Neuronal stem cell (in vitro differentiated cells): Measurements from ENCODE around the gene EPHA4.

ENCODE experiments used
- DNase-seq: peaks from one replicate; pipeline ENCODE4 v3.0.0-alpha.2; 2013; ENCODE audit warnings: low spot score
- H2AFZ ChIP-seq: one replicate; pipeline ENCODE4 v1.6.1; 2013; ENCODE audit warnings: mild to moderate bottlenecking, low read length, inconsistent platforms
- H2AK5ac ChIP-seq: 2 replicates; pipeline ENCODE4 v1.6.1; 2013; ENCODE audit warnings: low read depth, mild to moderate bottlenecking, inconsistent platforms, low read length, moderate library complexity, mixed read lengths
- H2BK120ac ChIP-seq: 2 replicates; pipeline ENCODE4 v1.6.1; 2013; ENCODE audit warnings: low read depth, mild to moderate bottlenecking, inconsistent platforms, low read length, moderate library complexity, mixed read lengths
- H2BK12ac ChIP-seq: one replicate; pipeline ENCODE4 v1.6.1; 2013; ENCODE audit warnings: low read length, inconsistent platforms
- H2BK15ac ChIP-seq: 2 replicates; pipeline ENCODE4 v1.6.1; 2013; ENCODE audit warnings: mild to moderate bottlenecking, low read length, inconsistent platforms, mixed read lengths
- H2BK5ac ChIP-seq: one replicate; pipeline ENCODE4 v1.6.1; 2013; ENCODE audit warnings: inconsistent platforms, mild to moderate bottlenecking, low read length, moderate library complexity
- H3K14ac ChIP-seq: one replicate; pipeline ENCODE4 v1.6.1; 2013; ENCODE audit warnings: low read length, inconsistent platforms
- H3K18ac ChIP-seq: 2 replicates; pipeline ENCODE4 v1.6.1; 2013; ENCODE audit warnings: low read length, inconsistent platforms
- H3K23ac ChIP-seq: 2 replicates; pipeline ENCODE4 v1.6.1; 2013; ENCODE audit warnings: low read depth, mild to moderate bottlenecking, mixed read lengths, low read length, inconsistent platforms; ENCODE audit not compliant: poor library complexity
- H3K27ac ChIP-seq: replicated peaks from 3 replicates; pipeline ENCODE4 v1.5.1; 2013; ENCODE audit warnings: low read length, inconsistent platforms
- H3K27me3 ChIP-seq, 3 experiments: 2 replicates each; pipeline ENCODE4 v1.6.1; 2013; ENCODE audit warnings: low read length in 3 of 3, mild to moderate bottlenecking in 2 of 3, inconsistent platforms in 1 of 3, low read depth in 1 of 3, mixed read lengths in 1 of 3, moderate library complexity in 1 of 3; ENCODE audit not compliant: control insufficient read depth in 3 of 3, insufficient read depth in 3 of 3
- H3K36me3 ChIP-seq, 2 donors: replicated peaks in 1 of 2; 2 replicates each; pipeline ENCODE4 v1.6.1; 2013; ENCODE audit warnings: low read length in 2 of 2; ENCODE audit not compliant: control insufficient read depth in 2 of 2, insufficient read depth in 2 of 2
- H3K4ac ChIP-seq: 2 replicates; pipeline ENCODE4 v1.6.1; 2013; ENCODE audit warnings: inconsistent platforms, mild to moderate bottlenecking, low read length, moderate library complexity
- H3K4me1 ChIP-seq, 2 donors: 1 replicate in 1 of 2; 2 replicates in 1 of 2; pipeline ENCODE4 v1.6.1; 2013; ENCODE audit warnings: low read length in 2 of 2, low read depth in 1 of 2; ENCODE audit not compliant: control insufficient read depth in 2 of 2, insufficient read depth in 1 of 2
- H3K4me2 ChIP-seq: one replicate; pipeline ENCODE4 v1.6.1; 2013; ENCODE audit warnings: mild to moderate bottlenecking, low read length, inconsistent platforms; ENCODE audit not compliant: insufficient read depth, poor library complexity, severe bottlenecking
- H3K4me3 ChIP-seq, 2 donors: 2 replicates each; pipeline ENCODE4 v1.5.1; 2013; ENCODE audit warnings: low read length in 2 of 2, mild to moderate bottlenecking in 2 of 2, inconsistent platforms in 1 of 2, moderate library complexity in 1 of 2
- H3K79me1 ChIP-seq: one replicate; pipeline ENCODE4 v1.6.1; 2013; ENCODE audit warnings: low read depth, mild to moderate bottlenecking, inconsistent platforms, low read length, moderate library complexity
- H3K9ac ChIP-seq: one replicate; pipeline ENCODE4 v1.6.1; 2013; ENCODE audit warnings: mild to moderate bottlenecking, low read depth, low read length, inconsistent platforms; ENCODE audit not compliant: poor library complexity
- H3K9me3 ChIP-seq, 2 donors: replicated peaks in 1 of 2; 2 replicates each; pipeline versions ENCODE3 to v1.6.1; 2013; ENCODE audit warnings: low read length in 2 of 2, mild to moderate bottlenecking in 2 of 2, inconsistent platforms in 1 of 2, low read depth in 1 of 2, mixed read lengths in 1 of 2, moderate library complexity in 1 of 2; ENCODE audit not compliant: control insufficient read depth in 2 of 2, insufficient read depth in 1 of 2
- H4K8ac ChIP-seq: one replicate; pipeline ENCODE4 v1.6.1; 2013; ENCODE audit warnings: low read depth, mild to moderate bottlenecking, inconsistent platforms, low read length, moderate library complexity
- H4K91ac ChIP-seq: one replicate; pipeline ENCODE4 v1.6.1; 2013; ENCODE audit warnings: low read length, low read depth, mild to moderate bottlenecking, inconsistent platforms; ENCODE audit not compliant: poor library complexity
- WGBS, 2 donors: extraction: QIAGEN DNeasy Blood & Tissue Kit; methylation state at CpG; one replicate each; pipeline ENCODE4 v1.1.7; 2013; ENCODE audit warnings: missing lambda C conversion rate in 2 of 2, mixed read lengths in 1 of 2; ENCODE audit not compliant: insufficient read length in 2 of 2, insufficient replicate concordance in 1 of 2; ENCODE audit errors: extremely low coverage in 2 of 2; 5-methylcytosine and 5-hydroxymethylcytosine counted together

EPHA4 gene

GRCh38 chr2:221448844-221449390 lies 123.2 kb downstream of the EPHA4 start:
- H2BK5ac ChIP-seq: no peak overlapping the region
- H2BK12ac ChIP-seq: no peak overlapping the region
- no peak overlapping the region for H2AK5ac ChIP-seq
- no peak overlapping the region for H2BK15ac ChIP-seq
- H3K4ac ChIP-seq: no peak overlapping the region
- H3K9ac ChIP-seq: no peak overlapping the region
- no peak overlapping the region for H4K91ac ChIP-seq
- no peaks in the 10 kb centered on the region for H3K9me3 ChIP-seq
- H3K36me3 ChIP-seq: no peaks in the 10 kb centered on the region
- no peak overlapping the region for H3K14ac ChIP-seq
- no peak overlapping the region for H3K4me2 ChIP-seq
- WGBS, 2 donors: 100% methylated on average over 1 of the region's 4 CpGs; no CpG with 5 or more reads in 1 of the 2 donors
- H3K27me3 ChIP-seq: no peaks in the 10 kb centered on the region
- DNase-seq: no peak
- H3K18ac ChIP-seq: no peak overlapping the region
- H3K27ac ChIP-seq: peak overlapping the region; percentile 78
- no peak overlapping the region for H4K8ac ChIP-seq
- H3K23ac ChIP-seq: no peak overlapping the region
- peaks cover 0 to 4% of the 10 kb centered on the region in 2 donors for H3K4me1 ChIP-seq
- H2AFZ ChIP-seq: no peak overlapping the region
- H3K4me3 ChIP-seq: no peak overlapping the region
- no peak overlapping the region for H2BK120ac ChIP-seq
- no peaks in the 10 kb centered on the region for H3K79me1 ChIP-seq

DNA sequence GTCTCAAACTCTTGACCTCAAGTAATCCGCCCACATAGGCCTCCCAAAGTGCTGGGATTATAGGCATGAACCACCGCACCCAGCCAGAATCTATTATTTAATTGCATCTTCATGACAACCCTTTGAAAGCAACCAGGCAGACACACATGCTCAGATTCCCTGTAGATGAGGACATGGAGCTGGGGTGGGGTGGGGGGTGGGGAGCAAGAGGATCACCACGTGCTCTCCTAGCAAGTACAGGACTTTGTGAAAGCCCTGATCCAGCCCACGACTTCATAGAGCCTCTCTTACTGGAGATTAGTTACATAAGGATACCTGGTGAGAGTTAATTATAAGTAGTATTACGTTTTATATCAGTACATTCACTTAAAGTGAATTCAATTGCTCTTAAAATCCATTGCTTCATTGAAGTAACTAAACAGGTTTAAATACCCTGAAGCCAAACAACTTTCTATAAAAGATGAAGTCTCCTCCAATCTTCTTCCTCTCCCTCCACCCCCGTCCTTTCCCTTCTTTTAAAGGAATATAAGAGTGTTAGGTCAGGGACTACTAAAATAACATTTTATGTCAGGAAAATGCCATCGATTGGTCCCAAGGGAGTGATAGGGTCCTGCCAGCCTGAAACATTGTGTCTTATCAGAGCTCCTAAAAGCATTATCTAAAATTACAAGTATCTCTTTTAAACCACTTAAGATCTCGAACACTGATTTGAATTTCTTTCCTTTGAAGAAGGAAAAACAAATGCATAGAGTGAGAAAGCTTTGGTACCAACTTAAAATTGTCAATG lies 123.9 kb downstream of the EPHA4 start:
- H3K27me3 ChIP-seq: no peaks in the 10 kb centered on the region
- no peak overlapping the region for H2BK120ac ChIP-seq
- H3K9ac ChIP-seq: no peak overlapping the region
- no peak overlapping the region for H3K18ac ChIP-seq
- H3K4ac ChIP-seq: no peak overlapping the region
- H3K4me2 ChIP-seq: no peak overlapping the region
- no peak for DNase-seq
- no peak overlapping the region for H4K91ac ChIP-seq
- H2AK5ac ChIP-seq: no peak overlapping the region
- H3K14ac ChIP-seq: no peak overlapping the region
- H2BK15ac ChIP-seq: no peak overlapping the region
- no peak overlapping the region for H3K23ac ChIP-seq
- H3K27ac ChIP-seq: peak overlapping the region; percentile 78
- H3K79me1 ChIP-seq: no peaks in the 10 kb centered on the region
- H3K36me3 ChIP-seq: peaks cover 0 to 2% of the 10 kb centered on the region in 2 donors
- H2BK12ac ChIP-seq: no peak overlapping the region
- whole genome bisulfite sequencing, 2 donors: no CpG with 5 or more reads among the region's 8 CpGs
- H3K9me3 ChIP-seq: no peaks in the 10 kb centered on the region
- H4K8ac ChIP-seq: no peak overlapping the region
- no peak overlapping the region for H3K4me3 ChIP-seq
- no peak overlapping the region for H2AFZ ChIP-seq
- H2BK5ac ChIP-seq: no peak overlapping the region
- peaks cover 0 to 4% of the 10 kb centered on the region in 2 donors for H3K4me1 ChIP-seq

DNA sequence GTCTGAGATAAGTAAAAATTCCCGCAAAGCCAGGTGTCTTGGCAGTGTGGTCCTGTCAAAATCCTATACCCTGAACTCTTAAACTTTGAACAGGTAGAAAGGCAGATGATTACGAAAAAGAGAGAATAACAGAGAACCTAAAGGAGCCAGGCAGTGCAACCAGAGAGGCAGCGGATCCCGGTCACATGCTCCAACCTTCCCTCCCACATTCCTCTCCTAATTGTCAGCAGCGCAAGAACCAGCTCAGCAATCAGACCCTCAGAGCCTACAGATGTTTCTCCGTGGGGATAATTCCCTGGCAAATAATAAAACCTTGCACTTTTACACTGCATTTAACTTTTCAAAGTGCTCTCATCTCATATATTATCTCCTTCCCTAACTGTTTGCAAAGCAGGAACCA lies 124.8 kb downstream of the EPHA4 start:
- Histone ChIP-seq H4K8ac (no peak overlapping the region), H3K27ac (no peak overlapping the region), H3K14ac (no peak overlapping the region), H3K36me3 (peaks cover 4 to 7% of the 10 kb centered on the region in 2 donors), H4K91ac (no peak overlapping the region), H2BK15ac (no peak overlapping the region), H3K27me3 (no peaks in the 10 kb centered on the region), H3K9me3 (peaks cover 0 to 2% of the 10 kb centered on the region in 2 donors), H3K4me2 (no peak overlapping the region), H3K9ac (no peak overlapping the region), H3K18ac (peak overlapping the region; percentile 25), H2BK12ac (no peak overlapping the region), H2AK5ac (no peak overlapping the region), H3K4me3 (no peak overlapping the region), H3K79me1 (no peaks in the 10 kb centered on the region), H2BK120ac (no peak overlapping the region), H2AFZ (peak overlapping the region; percentile 52), H3K4ac (no peak overlapping the region), H2BK5ac (no peak overlapping the region), H3K23ac (no peak overlapping the region), H3K4me1 (peaks cover 0 to 3% of the 10 kb centered on the region in 2 donors)
- no peak for DNase-seq
- WGBS, 2 donors: no CpG with 5 or more reads among the region's 6 CpGs

GRCh38 chr2:221446140-221446539 lies 126.0 kb downstream of the EPHA4 start:
- Histone ChIP-seq H3K4me1 (no peaks in the 10 kb centered on the region), H2BK120ac (no peak overlapping the region), H3K27me3 (no peaks in the 10 kb centered on the region), H3K9ac (no peak overlapping the region), H3K14ac (no peak overlapping the region), H3K36me3 (peaks cover 15 to 19% of the 10 kb centered on the region in 2 donors), H3K23ac (no peak overlapping the region), H2AFZ (no peak overlapping the region), H2BK15ac (no peak overlapping the region), H2BK5ac (no peak overlapping the region), H2AK5ac (no peak overlapping the region), H3K27ac (no peak overlapping the region), H3K9me3 (peaks cover 0 to 2% of the 10 kb centered on the region in 2 donors), H4K8ac (no peak overlapping the region), H3K4me2 (no peak overlapping the region), H2BK12ac (no peak overlapping the region), H3K79me1 (no peaks in the 10 kb centered on the region), H3K4ac (no peak overlapping the region), H3K4me3 (no peak overlapping the region), H3K18ac (no peak overlapping the region), H4K91ac (no peak overlapping the region)
- no CpG with 5 or more reads among the region's 2 CpGs for WGBS, 2 donors
- DNase-seq: no peak
